Caco-2 (cell line): ENCODE data around the gene EHBP1. TPM values are rescaled to one million over a fixed set of nuclear protein-coding genes. Genes with fewer than 3 reads are reported as not detected.

Source experiments
- BruUV-seq: library from RNA; stranded (reverse); fragments of 400-500 nt; replicated peaks from 2 replicates; lab custom pipeline; 2021; lab: Mats Ljungman, UMichigan
- CTCF ChIA-PET: fragments of 300-600 bp; sonication (Branson Sonifier 250); formaldehyde crosslinking; loops from one replicate; lab custom pipeline; 2022; ENCODE audit warnings: antibody characterized with exemption; lab: Charles Lee
- POLR2A ChIA-PET: fragments of 300-600 bp; sonication (Branson Sonifier 250); formaldehyde crosslinking; loops from one replicate; lab custom pipeline; 2022; ENCODE audit warnings: antibody characterized with exemption; lab: Charles Lee
- DNase-seq, 2 experiments: peaks; one replicate each; pipeline versions ENCODE4 v3.0.0 to v3.0.0-alpha.2; 2020 to 2022
- H3K27me3 ChIP-seq: replicated peaks from 2 replicates; pipeline ENCODE4 v1.6.0; 2011; ENCODE audit warnings: low read length; ENCODE audit not compliant: control insufficient read depth, insufficient read depth
- H3K36me3 ChIP-seq: 2 replicates; pipeline ENCODE4 v1.5.1; 2011; ENCODE audit warnings: low read length; ENCODE audit not compliant: control insufficient read depth, insufficient read depth
- H3K4me1 ChIP-seq: fragments of 250-450 bp; sonication (Bioruptor Pico); 2 replicates; pipeline ENCODE4 v1.5.1; 2020; ENCODE audit warnings: mild to moderate bottlenecking
- H3K4me3 ChIP-seq: 2 replicates; pipeline ENCODE4 v1.5.1; 2011; ENCODE audit warnings: low read depth, mild to moderate bottlenecking, control low read depth, low read length
- H3K9me3 ChIP-seq: fragments of 250-450 bp; sonication (Bioruptor Pico); 2 replicates; pipeline ENCODE4 v1.5.1; 2020; ENCODE audit warnings: mild to moderate bottlenecking, moderate library complexity
- H3K27ac Mint-ChIP-seq: one replicate; pipeline ENCODE4 v1.8.0; 2022; ENCODE audit warnings: mixed read lengths; ENCODE audit not compliant: unreplicated experiment
- H3K27me3 Mint-ChIP-seq: one replicate; pipeline ENCODE4 v1.8.0; 2022; ENCODE audit warnings: mixed read lengths; ENCODE audit not compliant: insufficient read depth, unreplicated experiment
- H3K36me3 Mint-ChIP-seq: one replicate; pipeline ENCODE4 v1.8.0; 2022; ENCODE audit warnings: mild to moderate bottlenecking, mixed read lengths; ENCODE audit not compliant: insufficient read depth, unreplicated experiment
- H3K4me1 Mint-ChIP-seq: one replicate; pipeline ENCODE4 v1.8.0; 2022; ENCODE audit warnings: low read depth, mixed read lengths; ENCODE audit not compliant: unreplicated experiment
- H3K4me3 Mint-ChIP-seq: one replicate; pipeline ENCODE4 v1.8.0; 2022; ENCODE audit warnings: mild to moderate bottlenecking, moderate library complexity, mixed read lengths; ENCODE audit not compliant: unreplicated experiment
- H3K9me3 Mint-ChIP-seq: one replicate; pipeline ENCODE4 v1.8.0; 2022; ENCODE audit warnings: mixed read lengths; ENCODE audit not compliant: unreplicated experiment
- intact Hi-C: fragments of 100-400 bp; cut with micrococcal nuclease; formaldehyde crosslinking; loops from one replicate; pipeline ENCODE4 v1.10.0; 2022; ENCODE audit not compliant: unreplicated experiment
- total RNA-seq: library from RNA; stranded (reverse); gene quantifications from 2 replicates; pipeline ENCODE4 v1.2.3, GENCODE V29; 2022
- TF ChIP-seq, protein P1 (sequence below), 2 experiments: fragments of 200-600 bp in 1 of 2; IDR thresholded peaks; 1 replicate in 1 of 2; 2 replicates in 1 of 2; pipeline versions ENCODE4 v1.5.1 to v1.8.0; 2011 to 2022; ENCODE audit warnings: antibody characterized with exemption in 1 of 2, control low read depth in 1 of 2, inconsistent platforms in 1 of 2, low read depth in 1 of 2, low read length in 1 of 2, mild to moderate bottlenecking in 1 of 2, moderate library complexity in 1 of 2; ENCODE audit not compliant: insufficient read depth in 1 of 2, severe bottlenecking in 1 of 2, unreplicated experiment in 1 of 2

Gene EHBP1
- total RNA-seq, 1 experiment from 2014 or later, result 120 TPM

- Mint-ChIP-seq H3K27ac (no peak overlapping the region), H3K4me1 (peaks cover 38% of the 10 kb centered on the region), H3K27me3 (no peaks in the 10 kb centered on the region), H3K9me3 (peaks cover 13% of the 10 kb centered on the region), H3K4me3 (no peak overlapping the region), H3K36me3 (peaks cover 4% of the 10 kb centered on the region)
- Histone ChIP-seq H3K4me3 (no peak overlapping the region), H3K4me1 (peaks cover 32% of the 10 kb centered on the region), H3K36me3 (no peaks in the 10 kb centered on the region), H3K9me3 (no peaks in the 10 kb centered on the region; the same call in 1 of the 2 replicates), H3K27me3 (no peaks in the 10 kb centered on the region)
- ChIA-PET POLR2A (no interaction called here), CTCF (no interaction called here)
- no TSS peak for BruUV-seq
- DNase-seq, result no peak
- intact Hi-C loops, result loop anchor here (5.0 kb wide), 1 partner anchor 117 kb away; no protein-coding TSS in a partner anchor
- TF ChIP-seq, protein P1, sequence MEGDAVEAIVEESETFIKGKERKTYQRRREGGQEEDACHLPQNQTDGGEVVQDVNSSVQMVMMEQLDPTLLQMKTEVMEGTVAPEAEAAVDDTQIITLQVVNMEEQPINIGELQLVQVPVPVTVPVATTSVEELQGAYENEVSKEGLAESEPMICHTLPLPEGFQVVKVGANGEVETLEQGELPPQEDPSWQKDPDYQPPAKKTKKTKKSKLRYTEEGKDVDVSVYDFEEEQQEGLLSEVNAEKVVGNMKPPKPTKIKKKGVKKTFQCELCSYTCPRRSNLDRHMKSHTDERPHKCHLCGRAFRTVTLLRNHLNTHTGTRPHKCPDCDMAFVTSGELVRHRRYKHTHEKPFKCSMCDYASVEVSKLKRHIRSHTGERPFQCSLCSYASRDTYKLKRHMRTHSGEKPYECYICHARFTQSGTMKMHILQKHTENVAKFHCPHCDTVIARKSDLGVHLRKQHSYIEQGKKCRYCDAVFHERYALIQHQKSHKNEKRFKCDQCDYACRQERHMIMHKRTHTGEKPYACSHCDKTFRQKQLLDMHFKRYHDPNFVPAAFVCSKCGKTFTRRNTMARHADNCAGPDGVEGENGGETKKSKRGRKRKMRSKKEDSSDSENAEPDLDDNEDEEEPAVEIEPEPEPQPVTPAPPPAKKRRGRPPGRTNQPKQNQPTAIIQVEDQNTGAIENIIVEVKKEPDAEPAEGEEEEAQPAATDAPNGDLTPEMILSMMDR (IDR thresholded peaks at IDR 0.05; ENCODE audit: insufficient read depth in 1 of 2, low read depth in 1 of 2, low read length in 1 of 2, severe bottlenecking in 1 of 2, unreplicated experiment in 1 of 2), result no peak
Measured at GRCh38 chr2:62660087-62660486, 45.4 kb upstream of the EHBP1 start.

DNA sequence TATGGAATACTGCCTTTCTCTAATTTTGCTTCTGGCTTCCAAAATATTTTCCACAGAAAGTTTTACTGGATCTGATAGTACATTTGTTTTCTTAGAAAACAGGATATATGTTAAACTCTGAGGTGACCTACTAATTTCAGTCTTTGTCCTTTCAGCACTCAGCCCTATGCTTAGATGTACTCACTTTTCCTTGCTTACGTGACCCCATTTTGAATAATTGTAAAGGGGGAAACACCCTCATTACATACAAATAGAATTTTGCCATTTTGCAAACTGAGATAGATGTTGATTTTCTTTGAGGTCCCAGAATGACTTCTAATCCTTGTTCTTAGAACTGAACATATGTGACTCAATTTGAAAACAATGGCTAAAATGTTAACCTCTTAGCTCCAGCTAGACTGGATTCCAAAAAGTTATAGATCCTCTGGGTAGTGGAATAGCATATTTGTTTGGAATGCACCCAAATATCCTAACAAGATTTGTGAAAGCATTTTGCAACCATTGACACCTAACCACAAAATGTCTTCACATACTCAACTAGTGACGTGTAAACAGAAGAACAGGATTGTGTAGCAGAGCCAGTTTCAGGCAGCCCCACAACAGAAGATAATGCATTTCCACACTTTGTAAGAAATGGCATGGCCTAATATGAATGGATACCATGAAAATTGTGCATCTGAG lies 44.8 kb upstream of the EHBP1 start:
- H3K4me3 ChIP-seq, result no peak overlapping the region
- TF ChIP-seq, protein P1 (IDR thresholded peaks at IDR 0.05; ENCODE audit: insufficient read depth in 1 of 2, low read depth in 1 of 2, low read length in 1 of 2, severe bottlenecking in 1 of 2, unreplicated experiment in 1 of 2), result no peak
- intact Hi-C loops, result loop anchor here (5.0 kb wide), 1 partner anchor 117 kb away; no protein-coding TSS in a partner anchor
- DNase-seq, result no peak
- H3K4me1 ChIP-seq, result peaks cover 32% of the 10 kb centered on the region
- Mint-ChIP-seq H3K36me3 (peaks cover 4% of the 10 kb centered on the region), H3K4me1 (peaks cover 40% of the 10 kb centered on the region), H3K27me3 (no peaks in the 10 kb centered on the region), H3K27ac (no peak overlapping the region), H3K9me3 (peaks cover 8% of the 10 kb centered on the region), H3K4me3 (no peak overlapping the region)
- ChIA-PET CTCF (no interaction called here), POLR2A (no interaction called here)
- no peaks in the 10 kb centered on the region for H3K27me3 ChIP-seq
- no peaks in the 10 kb centered on the region; the same call in 1 of the 2 replicates for H3K9me3 ChIP-seq
- no TSS peak for BruUV-seq
- H3K36me3 ChIP-seq, result no peaks in the 10 kb centered on the region

- DNase-seq, result no peak
- Histone ChIP-seq H3K4me1 (peaks cover 37% of the 10 kb centered on the region), H3K27me3 (no peaks in the 10 kb centered on the region), H3K9me3 (no peaks in the 10 kb centered on the region; the same call in 1 of the 2 replicates), H3K4me3 (no peak overlapping the region), H3K36me3 (no peaks in the 10 kb centered on the region)
- CTCF ChIA-PET, result no interaction called here
- H3K27me3 Mint-ChIP-seq, result no peaks in the 10 kb centered on the region
- H3K27ac Mint-ChIP-seq, result no peak overlapping the region
- POLR2A ChIA-PET, result no interaction called here
- intact Hi-C loops, result loop anchor here (5.0 kb wide), 1 partner anchor 116 kb away; no protein-coding TSS in a partner anchor
- peaks cover 3% of the 10 kb centered on the region for H3K9me3 Mint-ChIP-seq
- peaks cover 4% of the 10 kb centered on the region for H3K36me3 Mint-ChIP-seq
- peaks cover 39% of the 10 kb centered on the region for H3K4me1 Mint-ChIP-seq
- TF ChIP-seq, protein P1 (IDR thresholded peaks at IDR 0.05; ENCODE audit: insufficient read depth in 1 of 2, low read depth in 1 of 2, low read length in 1 of 2, severe bottlenecking in 1 of 2, unreplicated experiment in 1 of 2), result no peak
- no TSS peak for BruUV-seq
- no peak overlapping the region for H3K4me3 Mint-ChIP-seq
Measured at GRCh38 chr2:62661263-62661635, 44.3 kb upstream of the EHBP1 start.
